ENCODE measurements around the gene ZNF628.

Gene ZNF628

DNA sequence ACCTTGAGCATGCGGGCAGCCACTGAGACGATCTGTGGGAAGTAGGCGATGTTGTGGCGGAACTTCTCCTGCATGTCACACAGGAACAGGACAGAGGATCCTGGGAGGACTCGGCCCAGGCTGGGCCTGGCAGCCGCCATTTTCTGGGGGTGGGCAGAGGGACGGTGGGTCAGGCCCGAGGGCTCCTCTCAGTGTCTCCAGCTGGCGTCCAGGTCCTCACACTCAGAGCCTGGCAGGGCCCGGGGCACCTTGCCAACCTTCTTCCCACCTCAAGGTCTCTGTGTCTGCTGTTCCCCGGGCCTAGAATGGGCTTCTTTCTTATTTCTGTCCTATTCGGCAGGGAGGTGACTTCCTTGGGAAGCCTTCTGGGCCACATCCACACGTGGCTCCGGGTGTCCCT is 20.1 kb upstream of the ZNF628 start:
- TF ChIP-seq ZFX (IDR thresholded peaks at IDR 0.05; ENCODE audit: borderline replicate concordance) = no peak
- TF ChIP-seq, protein P1, sequence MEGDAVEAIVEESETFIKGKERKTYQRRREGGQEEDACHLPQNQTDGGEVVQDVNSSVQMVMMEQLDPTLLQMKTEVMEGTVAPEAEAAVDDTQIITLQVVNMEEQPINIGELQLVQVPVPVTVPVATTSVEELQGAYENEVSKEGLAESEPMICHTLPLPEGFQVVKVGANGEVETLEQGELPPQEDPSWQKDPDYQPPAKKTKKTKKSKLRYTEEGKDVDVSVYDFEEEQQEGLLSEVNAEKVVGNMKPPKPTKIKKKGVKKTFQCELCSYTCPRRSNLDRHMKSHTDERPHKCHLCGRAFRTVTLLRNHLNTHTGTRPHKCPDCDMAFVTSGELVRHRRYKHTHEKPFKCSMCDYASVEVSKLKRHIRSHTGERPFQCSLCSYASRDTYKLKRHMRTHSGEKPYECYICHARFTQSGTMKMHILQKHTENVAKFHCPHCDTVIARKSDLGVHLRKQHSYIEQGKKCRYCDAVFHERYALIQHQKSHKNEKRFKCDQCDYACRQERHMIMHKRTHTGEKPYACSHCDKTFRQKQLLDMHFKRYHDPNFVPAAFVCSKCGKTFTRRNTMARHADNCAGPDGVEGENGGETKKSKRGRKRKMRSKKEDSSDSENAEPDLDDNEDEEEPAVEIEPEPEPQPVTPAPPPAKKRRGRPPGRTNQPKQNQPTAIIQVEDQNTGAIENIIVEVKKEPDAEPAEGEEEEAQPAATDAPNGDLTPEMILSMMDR (IDR thresholded peaks at IDR 0.05) = no peak

DNA sequence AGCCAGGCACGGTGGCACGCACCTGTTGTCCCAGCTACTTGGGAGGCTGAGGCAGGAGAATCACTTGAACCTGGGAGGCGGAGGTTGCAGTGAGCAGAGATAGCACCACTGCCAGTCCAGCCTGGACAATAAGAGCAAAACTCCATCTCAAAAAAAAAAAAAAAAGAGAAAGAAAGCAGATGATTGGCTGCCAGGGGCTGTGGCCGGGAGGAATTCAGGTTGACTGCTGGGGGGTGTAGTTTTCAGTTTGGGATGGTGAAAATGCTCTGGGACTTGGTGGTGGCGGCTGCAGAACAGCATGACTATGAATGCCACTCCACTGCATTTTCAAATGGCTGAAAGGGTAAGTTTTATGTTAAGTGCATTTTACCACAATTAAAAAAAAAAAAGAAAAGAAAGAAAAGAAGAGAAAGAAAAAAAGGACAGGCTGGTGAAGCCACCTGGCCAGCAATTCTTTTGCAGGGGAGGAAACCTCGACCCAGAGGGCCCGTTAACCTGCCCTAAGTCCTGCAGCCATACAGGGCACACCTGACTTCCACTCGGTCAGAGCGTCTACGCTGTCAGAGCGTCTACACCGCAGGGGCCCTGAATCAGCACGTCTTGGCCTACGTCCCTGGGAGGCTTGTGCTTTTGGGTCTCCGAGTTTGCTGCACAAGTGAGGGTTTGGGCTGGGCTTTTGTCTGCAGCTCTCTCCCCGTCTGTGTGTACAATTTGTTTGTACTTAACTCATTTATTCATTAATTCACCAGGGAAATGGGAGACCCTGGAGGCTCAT is 18.5 kb upstream of the ZNF628 start:
- no peak for TF ChIP-seq ZFX (IDR thresholded peaks at IDR 0.05; ENCODE audit: borderline replicate concordance)
- TF ChIP-seq, protein P1 (IDR thresholded peaks at IDR 0.05) = no peak
- no peak overlapping the region for H3K27ac ChIP-seq

More for the DNA sequence above, 20.1 kb upstream of the ZNF628 start:
- no peak overlapping the region for H3K27ac ChIP-seq

DNA sequence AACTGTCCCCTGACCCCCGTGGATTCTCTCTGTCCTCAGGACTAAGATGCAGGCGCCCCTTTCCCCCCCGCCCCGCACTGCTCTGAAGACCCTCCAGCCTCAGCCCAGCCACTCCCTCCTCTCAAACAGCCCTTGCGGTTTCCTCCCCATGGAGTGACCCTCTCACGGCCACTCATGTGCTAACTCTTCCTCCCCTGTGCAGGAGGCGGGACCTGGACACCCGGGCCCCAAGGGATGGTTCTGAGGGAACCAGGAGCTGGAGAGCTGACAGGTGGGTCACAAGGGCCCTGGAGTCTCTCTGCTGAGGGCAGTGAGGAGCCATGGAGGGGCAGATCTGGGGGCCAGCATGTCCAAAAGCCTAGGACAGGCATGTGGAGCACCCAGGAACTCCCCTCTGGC is 16.9 kb upstream of the ZNF628 start:
- no peak for TF ChIP-seq ZFX (IDR thresholded peaks at IDR 0.05; ENCODE audit: borderline replicate concordance)
- TF ChIP-seq, protein P1 (IDR thresholded peaks at IDR 0.05) = no peak
- H3K27ac ChIP-seq = peak overlapping the region; percentile 91

DNA sequence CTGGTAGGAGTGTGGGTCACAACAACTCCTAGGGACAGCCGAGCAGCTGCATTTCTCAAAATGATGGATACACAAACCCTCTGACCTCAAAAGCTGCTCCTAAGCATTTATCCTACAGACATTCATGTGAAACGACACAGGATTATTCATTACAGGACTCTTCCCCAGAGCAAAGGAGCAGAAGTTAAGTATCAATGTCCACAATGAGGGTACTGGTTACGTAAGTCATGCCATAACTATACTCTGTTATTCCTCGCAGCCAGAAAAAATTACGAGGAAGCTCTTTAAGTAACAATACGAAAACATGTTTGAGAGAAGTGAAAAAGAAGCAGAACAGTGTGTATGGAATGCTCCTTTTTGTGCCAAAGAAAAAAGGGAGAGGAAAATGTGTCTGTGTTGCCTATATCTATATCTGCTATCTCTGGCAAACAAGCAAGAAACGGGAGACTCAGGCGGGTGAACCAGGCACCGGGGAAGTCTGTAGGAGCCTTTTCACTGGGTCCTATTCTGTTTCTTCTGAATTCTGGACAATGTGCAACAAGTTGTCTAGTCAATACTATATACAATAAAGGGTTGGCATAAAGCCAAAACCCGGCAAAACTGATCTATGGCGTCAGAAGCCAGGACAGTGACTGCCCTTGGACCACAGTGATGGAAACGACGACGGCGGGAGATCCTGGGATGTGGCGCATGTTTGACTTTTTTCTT is 16.3 kb upstream of the ZNF628 start:
- TF ChIP-seq, protein P1 (IDR thresholded peaks at IDR 0.05) = no peak
- TF ChIP-seq ZFX (IDR thresholded peaks at IDR 0.05; ENCODE audit: borderline replicate concordance) = no peak
- H3K27ac ChIP-seq = peak overlapping the region; percentile 91

DNA sequence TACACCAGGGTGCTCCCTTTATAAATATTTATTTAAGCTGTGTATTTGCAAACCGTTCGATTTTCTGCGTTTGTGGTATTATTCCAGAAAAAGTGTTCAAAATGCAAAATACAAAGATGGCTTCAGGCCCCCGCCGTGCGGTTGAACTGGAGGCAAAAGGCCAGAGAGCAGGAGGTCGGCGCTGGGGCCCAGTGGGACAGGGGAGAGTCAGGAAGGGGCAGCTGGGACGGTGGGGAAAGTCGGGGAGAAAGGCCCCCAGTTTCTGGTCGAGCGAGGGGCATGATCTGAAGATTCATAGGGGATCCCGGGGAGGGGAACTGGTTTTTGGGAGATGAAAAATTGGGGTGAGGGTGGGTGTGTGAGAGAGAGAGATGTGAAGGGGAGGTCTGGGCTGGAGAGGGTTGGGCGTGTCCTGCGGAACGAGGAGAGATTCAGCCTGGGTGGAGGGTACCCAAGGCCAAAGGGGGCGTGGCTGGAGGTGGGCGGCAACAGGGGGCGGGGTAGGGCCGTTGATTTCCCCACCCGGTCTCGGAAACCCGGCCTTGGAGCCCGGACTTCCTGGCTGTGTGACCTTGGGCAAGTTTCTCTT is 15.7 kb upstream of the ZNF628 start:
- H3K27ac ChIP-seq = peak overlapping the region; percentile 91

DNA sequence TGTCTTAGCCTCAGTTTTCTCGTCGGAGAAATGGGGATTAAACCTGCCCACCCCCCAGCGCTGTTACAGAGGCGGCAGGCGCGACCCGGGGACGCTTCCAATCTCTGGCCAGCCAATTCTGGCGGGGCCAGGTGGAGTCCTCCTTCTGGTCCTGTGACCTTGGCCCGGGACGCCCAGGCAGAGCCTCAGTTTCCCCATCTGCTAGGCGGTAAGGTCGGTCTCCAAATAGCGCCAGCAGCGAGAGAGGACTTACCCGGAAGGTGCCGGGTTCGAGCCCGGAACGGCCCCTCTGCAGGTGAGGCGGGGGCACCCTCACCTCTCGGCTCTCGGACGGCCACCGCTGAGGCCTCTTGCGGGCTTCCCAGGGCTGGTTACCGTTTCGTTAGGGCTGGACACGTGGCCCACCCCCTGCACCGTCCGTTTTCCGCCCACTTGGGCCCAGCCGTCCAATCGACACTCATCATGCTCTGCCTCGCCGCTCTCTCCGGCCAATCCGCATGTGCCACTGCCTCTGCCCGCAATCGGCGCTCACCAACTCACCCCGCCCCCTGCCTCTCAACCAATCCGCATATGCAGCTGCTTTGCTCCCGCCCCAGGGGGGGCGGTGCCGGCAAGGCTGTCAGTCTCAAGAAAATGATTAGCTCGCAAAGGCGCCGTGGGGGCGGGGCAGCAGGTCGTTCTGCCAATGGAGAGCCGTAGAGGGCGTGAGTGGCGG is 15.0 kb upstream of the ZNF628 start, which contains the start of gene ISOC2:
Gene ISOC2 (minus strand): TSS at position 384 of the 715 bp plus-strand sequence. CDS start 5,156 bp downstream, outside the sequence.
- TF ChIP-seq ZFX (IDR thresholded peaks at IDR 0.05; ENCODE audit: borderline replicate concordance) = no peak
- TF ChIP-seq, protein P1 (IDR thresholded peaks at IDR 0.05) = no peak

More for the DNA sequence above, 15.7 kb upstream of the ZNF628 start:
- TF ChIP-seq, protein P1 (IDR thresholded peaks at IDR 0.05) = no peak
- TF ChIP-seq ZFX (IDR thresholded peaks at IDR 0.05; ENCODE audit: borderline replicate concordance) = no peak

More for the DNA sequence above, 15.0 kb upstream of the ZNF628 start, which contains the start of gene ISOC2:
- H3K27ac ChIP-seq = peak within 1 kb of the TSS; percentile 91

Data from 22Rv1 (cell line).